ENCODE measurements around the gene E2F3.
"Not testable (repeated sequence)": the region's sequence is repeated elsewhere in the genome, so short reads cannot be mapped to it uniquely, and the experiment has no call there.

The E2F3 gene

DNA sequence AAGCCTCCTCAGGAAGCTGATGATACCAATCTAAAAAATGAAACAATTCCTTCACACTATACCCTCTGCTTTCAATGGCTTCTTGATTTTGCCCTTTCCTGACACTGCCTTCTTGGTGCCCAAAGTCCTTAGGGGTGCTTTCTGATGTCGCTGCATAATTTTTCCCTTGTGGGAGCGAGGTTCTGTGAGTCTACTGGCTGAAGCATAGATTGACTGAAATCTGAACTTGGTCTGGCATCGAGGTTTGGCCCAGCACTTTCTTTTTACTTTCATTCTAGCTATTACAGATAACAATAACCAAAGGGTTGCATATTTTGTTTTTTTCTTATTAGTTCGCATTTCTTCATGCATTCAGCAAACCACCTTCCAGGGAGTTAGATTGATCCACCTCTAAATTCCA, 65.8 kb downstream of the E2F3 start:
- no peak for DNase-seq (ENCODE audit: low read depth in 2 of 2)

DNA sequence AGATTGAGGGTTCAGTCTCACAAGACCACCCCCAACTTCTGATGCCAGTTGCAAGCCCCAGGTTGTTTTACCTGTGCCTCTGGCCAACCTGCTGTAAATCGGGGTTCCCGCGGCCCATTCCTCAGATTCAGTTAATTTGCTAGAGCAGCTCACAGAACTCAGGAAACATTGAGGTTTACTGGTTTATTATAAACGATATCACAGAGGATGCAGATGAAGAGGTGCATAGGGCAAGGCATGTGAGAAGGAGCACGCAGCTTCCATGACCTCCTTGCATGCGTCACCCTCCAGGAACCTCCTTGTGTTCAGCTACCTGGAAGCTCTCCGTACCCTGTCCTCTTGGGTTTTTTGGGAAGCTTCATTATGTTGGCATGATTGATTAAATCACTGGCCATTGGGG, 66.5 kb downstream of the E2F3 start:
- DNase-seq (ENCODE audit: low read depth in 2 of 2) = no peak

DNA sequence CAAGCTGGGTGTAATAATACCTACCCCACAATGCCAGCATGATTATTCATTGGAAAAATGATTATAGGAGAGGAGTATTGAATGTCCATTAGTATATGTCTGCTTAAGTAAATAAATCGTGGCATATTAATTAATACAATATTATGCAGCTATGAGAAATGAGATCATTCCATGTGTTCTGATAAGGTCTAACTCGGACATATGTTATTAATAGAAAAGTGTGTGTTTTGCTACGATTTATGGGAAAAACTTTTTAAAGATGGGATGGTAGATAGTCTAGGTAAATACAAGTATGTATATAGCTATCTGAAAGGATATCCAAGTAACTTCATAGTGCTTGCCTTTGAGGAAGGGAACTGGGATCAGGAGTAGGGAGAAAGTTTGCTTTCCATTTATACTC, 71.1 kb downstream of the E2F3 start:
- no peak for DNase-seq (ENCODE audit: low read depth in 2 of 2)

DNA sequence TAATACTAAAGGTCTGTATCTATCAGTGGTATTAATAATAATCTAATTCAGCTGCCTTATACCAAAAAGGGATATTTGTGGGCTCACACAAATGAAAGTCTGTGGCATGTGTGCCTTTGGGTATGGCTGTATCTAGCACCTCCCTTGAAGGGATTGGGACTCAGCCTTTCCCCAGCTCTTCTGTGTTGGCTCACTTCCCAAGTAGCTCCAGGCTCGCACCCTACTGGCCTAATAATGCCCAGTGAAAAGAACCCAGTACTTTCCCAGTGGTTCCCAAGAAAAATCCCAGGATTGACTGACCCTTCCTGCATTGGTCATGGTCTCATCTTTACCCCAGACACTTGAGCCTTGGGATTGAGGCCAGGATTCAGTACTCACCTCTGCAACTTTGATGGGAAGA, 71.8 kb downstream of the E2F3 start:
- DNase-seq (ENCODE audit: low read depth in 2 of 2) = no peak

GRCh38 chr6:20474874-20475542, 73.3 kb downstream of the E2F3 start:
- no peak for DNase-seq (ENCODE audit: low read depth in 2 of 2)

DNA sequence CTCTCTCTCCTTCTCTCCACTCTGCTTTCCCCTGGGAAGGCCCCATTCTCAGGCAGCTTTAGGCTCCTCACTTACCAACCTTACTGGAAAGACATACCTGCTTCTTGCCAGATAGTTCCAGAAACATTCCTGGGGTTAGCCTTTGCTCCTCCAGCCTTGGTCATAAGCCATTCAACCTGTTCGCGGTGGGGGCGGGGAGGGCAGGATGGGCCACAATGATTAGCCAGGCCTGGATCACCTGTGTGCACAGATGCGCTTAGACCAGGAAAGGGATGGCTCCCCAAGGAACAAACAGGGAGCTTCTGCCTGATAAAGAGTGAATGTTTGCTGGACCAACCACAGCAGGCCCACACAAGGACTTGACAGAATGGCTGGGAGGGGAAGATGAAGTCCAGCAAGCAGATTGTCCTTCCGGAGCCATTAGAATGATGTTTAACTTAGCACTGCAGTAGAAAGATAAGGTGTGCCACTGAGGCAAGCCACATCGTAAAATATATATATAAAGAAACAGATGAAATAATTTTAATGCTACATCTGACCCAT, 74.9 kb downstream of the E2F3 start:
- no peak for DNase-seq (ENCODE audit: low read depth in 2 of 2)

DNA sequence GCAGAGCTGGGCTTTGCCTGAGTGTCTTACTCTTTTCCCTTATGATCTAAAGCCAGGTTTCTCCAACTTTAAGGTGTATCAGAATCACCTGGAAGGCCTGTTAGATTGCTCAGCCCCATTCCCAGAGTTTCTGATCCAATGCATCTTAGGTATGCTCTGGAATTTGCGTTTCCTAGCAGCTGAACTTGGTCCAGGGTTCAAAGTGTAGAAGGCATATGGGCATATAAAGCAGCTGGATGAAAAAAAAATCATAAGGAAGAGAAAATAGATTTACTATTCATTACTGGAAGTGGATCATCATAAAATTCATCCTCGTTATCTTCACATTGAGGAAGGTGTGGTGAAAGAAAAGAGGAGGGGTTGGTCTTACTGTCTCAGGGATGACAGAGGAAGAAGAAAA, 75.8 kb downstream of the E2F3 start:
- DNase-seq (ENCODE audit: low read depth in 2 of 2) = no peak

GRCh38 chr6:20479060-20479459, 77.4 kb downstream of the E2F3 start:
- no peak for DNase-seq (ENCODE audit: low read depth in 2 of 2)

- no peak for DNase-seq (ENCODE audit: low read depth in 2 of 2)
These were observed 77.8 kb downstream of the E2F3 start for GRCh38 chr6:20479526-20479925.

DNA sequence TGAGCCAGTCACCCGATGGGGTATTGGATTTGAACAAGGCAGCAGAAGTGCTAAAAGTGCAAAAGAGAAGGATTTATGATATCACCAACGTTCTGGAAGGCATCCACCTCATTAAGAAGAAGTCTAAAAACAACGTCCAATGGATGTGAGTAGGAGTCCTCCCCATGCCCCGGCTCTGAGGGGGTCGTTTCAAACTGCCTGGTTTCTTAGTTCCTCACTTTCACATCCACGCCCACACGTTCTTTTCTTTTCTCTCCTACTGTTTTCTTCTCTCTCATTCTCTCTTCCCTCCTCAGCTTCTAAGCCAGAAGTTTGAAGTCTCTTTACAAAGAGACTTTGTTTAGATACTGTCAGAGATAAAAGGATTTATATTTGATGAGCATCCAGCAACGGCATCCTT, 79.6 kb downstream of the E2F3 start:
- no peak for DNase-seq (ENCODE audit: low read depth in 2 of 2)

DNA sequence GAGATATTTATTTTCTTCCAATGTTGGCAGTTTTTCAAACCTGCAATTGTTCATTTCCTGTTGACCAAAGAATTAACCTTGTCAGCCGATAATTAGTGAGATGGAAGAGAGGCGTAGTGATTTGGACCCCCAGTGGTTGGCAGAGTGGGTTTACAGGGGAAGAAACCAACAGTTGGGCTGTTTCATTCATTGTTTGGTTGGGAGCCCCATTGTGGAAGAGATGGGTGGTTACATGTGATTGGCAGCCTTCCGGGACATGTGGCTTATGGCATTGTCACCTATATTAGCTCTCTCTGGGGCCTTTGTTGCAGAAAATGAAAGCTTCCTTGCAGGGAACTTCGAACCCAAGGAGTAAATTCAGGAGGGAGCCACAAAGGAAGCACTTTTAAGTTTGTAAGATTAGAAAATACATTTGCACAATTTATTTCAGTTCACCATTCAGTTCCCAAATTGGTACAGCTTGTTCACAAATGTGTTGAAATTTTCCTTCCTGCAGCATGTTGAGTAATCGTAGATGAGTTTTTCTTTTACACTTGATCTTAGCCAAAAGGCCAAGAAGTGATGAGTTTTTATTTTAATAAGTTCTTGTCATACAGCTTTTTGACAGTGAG, 82.3 kb downstream of the E2F3 start:
- no peak for DNase-seq (ENCODE audit: low read depth in 2 of 2)

DNA sequence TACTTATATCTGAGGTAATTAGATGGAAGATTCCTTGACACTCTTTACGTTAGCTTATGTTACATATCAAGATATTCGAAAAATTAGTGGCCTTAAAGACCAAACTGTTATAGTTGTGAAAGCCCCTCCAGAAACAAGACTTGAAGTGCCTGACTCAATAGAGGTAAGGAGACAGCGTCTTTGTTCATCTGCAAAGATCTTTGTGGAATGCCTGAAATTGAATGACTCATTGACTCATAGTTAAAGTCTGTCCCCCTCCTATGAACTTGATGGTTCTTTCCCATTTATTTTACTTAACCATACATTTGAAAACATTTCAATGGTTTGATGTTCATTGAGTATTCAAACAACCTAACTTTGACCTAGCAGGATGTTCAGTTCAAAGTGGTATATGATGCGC, 85.0 kb downstream of the E2F3 start:
- DNase-seq (ENCODE audit: low read depth in 2 of 2) = no peak

DNA sequence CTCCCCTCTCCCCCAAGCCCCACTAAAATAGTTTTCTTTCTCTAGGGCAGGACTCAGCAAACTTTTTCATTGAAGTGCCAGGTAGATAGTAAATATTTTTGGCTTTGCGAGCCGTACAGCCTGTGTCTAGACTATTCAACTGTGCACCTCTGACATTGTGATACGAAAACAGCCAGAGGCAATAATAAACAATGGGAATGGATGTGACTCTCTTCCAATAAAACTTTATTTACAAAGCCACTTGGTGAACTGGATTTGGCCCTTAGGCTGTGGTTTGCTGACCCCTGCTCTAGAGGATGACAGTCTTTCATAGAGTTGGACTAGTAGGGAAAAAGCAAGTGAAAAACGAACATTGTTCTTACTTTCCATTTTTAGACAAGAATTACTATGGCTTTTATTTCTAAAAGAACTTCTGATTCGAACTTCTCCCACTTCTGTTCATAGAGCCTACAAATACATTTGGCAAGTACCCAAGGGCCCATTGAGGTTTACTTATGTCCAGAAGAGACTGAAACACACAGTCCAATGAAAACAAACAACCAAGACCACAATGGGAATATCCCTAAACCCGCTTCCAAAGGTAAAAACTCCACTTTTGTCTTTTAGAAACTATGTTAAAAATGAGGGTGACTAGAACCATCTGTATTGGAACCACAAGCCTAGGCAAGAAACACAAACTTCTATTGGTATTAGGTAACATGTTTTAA, 86.1 kb downstream of the E2F3 start:
- no peak for DNase-seq (ENCODE audit: low read depth in 2 of 2)

DNA sequence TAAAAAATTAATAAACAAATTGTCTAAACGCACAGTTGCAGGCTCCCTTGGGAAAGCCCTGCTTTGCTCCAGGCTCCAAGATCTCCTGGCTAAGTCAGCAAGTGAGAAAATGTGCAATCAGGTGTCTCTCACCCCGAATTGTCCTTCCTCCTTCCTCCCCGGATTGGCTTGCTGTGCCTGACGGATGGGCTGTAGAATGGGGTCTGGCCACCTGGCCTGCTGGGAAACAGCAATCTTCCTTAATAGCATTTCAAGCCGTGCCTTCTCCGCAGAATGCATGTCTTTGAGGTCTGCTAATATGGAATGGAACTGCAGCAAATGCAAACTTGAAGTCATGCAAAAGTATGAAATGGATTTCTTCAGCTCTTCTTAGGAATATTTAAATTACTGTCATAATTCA, 88.9 kb downstream of the E2F3 start:
- DNase-seq (ENCODE audit: low read depth in 2 of 2) = no peak

DNA sequence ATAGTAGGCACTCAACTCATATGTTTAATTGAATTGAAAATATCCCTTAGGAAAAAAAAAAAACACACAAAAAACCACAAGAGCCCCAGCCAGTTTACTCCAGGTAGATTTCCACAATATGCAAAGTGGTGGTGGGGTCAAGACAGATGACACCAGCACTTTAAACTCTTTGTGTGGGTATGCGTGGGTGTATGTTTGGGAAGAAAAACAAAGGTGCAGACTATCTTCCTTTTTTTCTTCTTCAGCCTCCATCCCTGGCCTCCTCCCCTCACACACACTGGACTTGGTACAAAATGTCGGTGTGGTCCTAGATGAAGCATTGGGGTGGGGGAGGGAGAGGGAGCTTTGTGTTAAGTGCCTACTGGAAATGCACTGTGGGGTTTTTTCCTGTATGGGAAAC, 90.4 kb downstream of the E2F3 start:
- DNase-seq (ENCODE audit: low read depth in 2 of 2) = no peak

DNA sequence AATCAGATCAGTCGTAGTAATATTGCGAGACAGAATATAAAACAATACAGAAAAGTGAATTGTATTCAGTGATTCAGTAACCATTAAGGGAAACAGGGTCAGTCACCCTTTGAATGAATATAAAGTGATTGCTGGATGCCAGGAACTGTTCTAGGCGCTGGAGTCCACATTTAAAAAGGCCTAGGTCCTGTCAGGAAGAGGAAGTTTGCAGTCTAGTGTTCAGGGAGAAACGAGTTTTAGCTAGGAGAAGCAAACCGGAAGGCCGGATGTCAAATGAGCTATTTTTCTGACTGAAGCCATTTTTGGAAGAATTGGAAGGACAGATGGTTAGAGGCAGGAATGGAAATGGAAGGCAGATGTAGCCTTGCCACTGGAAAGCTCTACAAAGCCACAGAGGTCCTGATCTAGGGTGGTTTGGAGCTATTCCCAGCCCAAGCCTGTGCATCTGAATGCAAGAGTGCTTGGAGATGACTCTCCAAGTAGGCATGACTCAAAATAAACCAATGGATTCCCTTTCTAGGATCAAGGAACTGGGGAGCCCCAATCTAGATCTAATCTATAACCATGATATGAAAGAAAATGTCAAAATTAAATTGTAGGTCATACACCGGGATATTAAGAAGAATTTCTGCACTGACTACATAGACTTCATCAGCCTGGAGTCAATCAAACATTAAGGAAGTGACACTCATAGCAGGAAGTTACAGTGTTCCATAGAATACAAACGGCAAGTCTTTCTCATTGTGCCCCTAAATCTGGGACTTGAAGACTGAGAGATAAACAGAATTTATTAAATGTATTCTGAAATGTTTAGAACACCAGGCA, 95.7 kb downstream of the E2F3 start:
- DNase-seq (ENCODE audit: low read depth in 2 of 2) = no peak

GRCh38 chr6:20498041-20498385, 96.3 kb downstream of the E2F3 start:
- no peak for DNase-seq (ENCODE audit: low read depth in 2 of 2)

DNA sequence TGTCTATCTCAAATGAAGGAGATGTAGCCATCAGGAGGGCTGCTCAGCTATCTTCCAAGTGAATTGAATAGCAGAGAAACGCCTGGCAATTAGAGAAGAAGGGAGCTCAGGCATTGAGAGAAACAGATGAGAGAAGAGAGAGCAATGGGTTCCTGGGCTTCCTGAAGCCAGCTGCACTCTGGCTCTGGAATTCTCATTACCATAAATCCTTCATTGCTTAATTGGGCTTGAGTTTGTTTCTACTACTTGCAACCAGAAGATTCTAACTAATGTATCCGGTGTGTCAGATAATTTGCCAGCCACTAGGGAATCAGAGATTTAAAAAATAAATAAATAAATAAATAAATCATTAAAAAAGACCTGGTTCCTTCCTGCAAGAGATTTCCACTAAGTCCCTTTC, 107.5 kb downstream of the E2F3 start:
- no peak for DNase-seq (ENCODE audit: low read depth in 2 of 2)

DNA sequence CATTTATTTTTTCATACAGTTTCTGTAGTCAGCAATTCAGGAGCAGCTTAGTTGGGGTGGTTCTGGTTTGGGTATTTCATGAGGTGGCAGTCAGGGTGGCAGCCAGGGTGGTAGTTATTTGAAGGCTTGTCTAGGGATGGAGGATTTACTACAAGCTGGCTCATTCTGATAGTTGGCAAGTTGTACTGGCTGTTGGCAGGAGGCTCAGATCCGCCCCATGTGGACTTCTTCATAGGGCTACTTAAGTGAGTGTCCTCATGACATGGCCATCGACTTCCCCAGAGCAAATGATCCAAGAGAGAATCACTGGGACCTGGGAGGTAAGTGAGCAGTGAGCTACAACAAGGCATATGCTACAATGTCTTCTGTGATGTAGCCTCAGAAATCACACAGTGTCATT, 110.2 kb downstream of the E2F3 start:
- DNase-seq (ENCODE audit: low read depth in 2 of 2) = no peak

GRCh38 chr6:20525208-20525607, 123.5 kb downstream of the E2F3 start:
- not testable (repeated sequence) for DNase-seq (ENCODE audit: low read depth in 2 of 2)

GRCh38 chr6:20529086-20529448, 127.4 kb downstream of the E2F3 start:
- not testable (repeated sequence) for DNase-seq (ENCODE audit: low read depth in 2 of 2)

GRCh38 chr6:20532881-20533280, 131.2 kb downstream of the E2F3 start:
- DNase-seq (ENCODE audit: low read depth in 2 of 2) = no peak

Measured in activated CD8-positive, alpha-beta memory T cell treated with anti-CD3 and anti-CD28 coated beads for 4 hours (primary cell).